Hepatocyte (in vitro differentiated cells): ENCODE measurements around the gene TPPP2.

ENCODE experiments used
- CTCF ChIP-seq: fragments of 200-600 bp; sonication (generic); IDR thresholded peaks from 2 replicates; pipeline ENCODE4 v1.5.1; 2016; ENCODE audit warnings: antibody characterized with exemption, mild to moderate bottlenecking; ENCODE audit not compliant: poor library complexity
- EZH2 ChIP-seq: fragments of 200-600 bp; sonication (generic); IDR thresholded peaks from 2 replicates; pipeline ENCODE4 v1.6.1; 2016; ENCODE audit warnings: antibody characterized with exemption, mild to moderate bottlenecking, borderline replicate concordance
- EZH2phosphoT487 ChIP-seq: fragments of 200-600 bp; sonication (generic); IDR thresholded peaks from one replicate; pipeline ENCODE4 v1.6.1; 2018; ENCODE audit warnings: antibody characterized with exemption, mild to moderate bottlenecking, low read depth, moderate library complexity; ENCODE audit not compliant: unreplicated experiment, severe bottlenecking

GRCh38 chr14:20997115-20997514 lies 32.9 kb upstream of the TPPP2 start:
- no peak for TF ChIP-seq CTCF
- TF ChIP-seq EZH2phosphoT487 = no peak
- TF ChIP-seq EZH2 = no peak
